K562 (cell line): ENCODE results near the gene NKIRAS1. TPM values are rescaled to one million over a fixed set of nuclear protein-coding genes. Genes with fewer than 3 reads are reported as not detected.
A peak's percentile ranks its signal among the peaks of the same experiment; 100 is the strongest.

Experiments used
- BMI1 ChIP-seq: fragments of 150-350 bp; IDR thresholded peaks from 2 replicates; pipeline ENCODE4 v1.6.1; 2014; ENCODE audit warnings: low read length
- CBX8 ChIP-seq: fragments of 200-600 bp; sonication (generic); IDR thresholded peaks from 2 replicates; pipeline ENCODE4 v1.6.1; 2012; ENCODE audit warnings: borderline replicate concordance, mixed run types, low read depth, mild to moderate bottlenecking, moderate library complexity, mixed read lengths, low read length, control low read depth, inconsistent platforms; ENCODE audit not compliant: poor library complexity, severe bottlenecking; ENCODE audit errors: extremely low read depth
- DIDO1 ChIP-seq: fragments of 450-650 bp; IDR thresholded peaks from 2 replicates; pipeline ENCODE4 v1.6.1; 2016; ENCODE audit warnings: low read depth, missing biosample characterization, missing genetic modification characterization
- JUND ChIP-seq, 2 experiments: IDR thresholded peaks; 2 replicates in 1 of 2; 3 replicates in 1 of 2; pipeline ENCODE4 v1.6.1; 2011; ENCODE audit warnings: borderline replicate concordance in 2 of 2, low read depth in 2 of 2, low read length in 2 of 2, improper control_type of control experiment in 1 of 2, missing biosample characterization in 1 of 2, missing genetic modification characterization in 1 of 2, missing genetic modification reagents in 1 of 2
- KDM1A ChIP-seq, 2 experiments: fragments of 450-650 bp; IDR thresholded peaks; 2 replicates each; pipeline ENCODE4 v1.6.1; 2016; ENCODE audit warnings: mild to moderate bottlenecking in 2 of 2
- MTA1 ChIP-seq: fragments of 450-650 bp; IDR thresholded peaks from 2 replicates; pipeline ENCODE4 v1.6.1; 2017; ENCODE audit warnings: borderline replicate concordance
- NR2C1 ChIP-seq, 2 experiments: fragments of 450-650 bp; IDR thresholded peaks; 2 replicates each; pipeline ENCODE4 v1.6.1; 2017; ENCODE audit warnings: mild to moderate bottlenecking in 2 of 2, antibody characterized with exemption in 1 of 2, inconsistent platforms in 1 of 2, missing compliant biosample characterization in 1 of 2, missing genetic modification characterization in 1 of 2
- PHF8 ChIP-seq: fragments of 200-600 bp; sonication (generic); IDR thresholded peaks from 2 replicates; pipeline ENCODE4 v1.6.1; 2012; ENCODE audit warnings: mixed run types, mild to moderate bottlenecking, inconsistent platforms, low read length, moderate library complexity, borderline replicate concordance
- POLR2A ChIP-seq: fragments of 450-650 bp; conservative IDR thresholded peaks from 2 replicates; pipeline ENCODE4 v1.6.1; 2016
- RHOXF2B ChIP-seq: fragments of 250-450 bp; sonication (Bioruptor Pico); conservative IDR thresholded peaks from 2 replicates; pipeline ENCODE4 v1.5.1; 2021
- YBX1 ChIP-seq: fragments of 450-650 bp; IDR thresholded peaks from 2 replicates; pipeline ENCODE4 v1.7.1; 2016; ENCODE audit warnings: mild to moderate bottlenecking
- ZC3H4 ChIP-seq: sonication (generic); formaldehyde crosslinking; IDR thresholded peaks from 2 replicates; pipeline ENCODE4 v1.9.0; 2021; ENCODE audit warnings: missing genetic modification reagents, borderline replicate concordance
- ZFP30 ChIP-seq: fragments of 250-450 bp; sonication (Bioruptor Pico); IDR thresholded peaks from 2 replicates; pipeline ENCODE4 v1.8.0; 2022; ENCODE audit warnings: moderate library complexity, mild to moderate bottlenecking, inconsistent platforms, borderline replicate concordance
- ZNF232 ChIP-seq: sonication (generic); formaldehyde crosslinking; IDR thresholded peaks from 2 replicates; pipeline ENCODE4 v1.8.0; 2022; ENCODE audit warnings: mild to moderate bottlenecking, missing genetic modification reagents
- ZNF436 ChIP-seq: fragments of 250-450, 450-650 bp; sonication (Bioruptor Pico); formaldehyde crosslinking; IDR thresholded peaks from 2 replicates; pipeline ENCODE4 v1.7.0; 2020; ENCODE audit warnings: mild to moderate bottlenecking
- ZNF695 ChIP-seq: fragments of 450-650 bp; formaldehyde crosslinking; IDR thresholded peaks from 2 replicates; pipeline ENCODE4 v1.4.0; 2020; ENCODE audit warnings: mild to moderate bottlenecking, moderate library complexity
- ZZZ3 ChIP-seq: fragments of 450-650 bp; IDR thresholded peaks from 2 replicates; pipeline ENCODE4 v1.6.1; 2016; ENCODE audit warnings: antibody characterized with exemption, mild to moderate bottlenecking, moderate library complexity
- polyA plus RNA-seq, 8 experiments: library from polyadenylated mRNA; depleted of rRNA in 4 of 8; stranded (reverse) in 5 of 8; unstranded in 3 of 8; fragments of >200 nt; fragmentation: Nextera tagmentation in 2 of 8; fragmentation: Illumina TruSeq in 1 of 8; extraction: Ambion mirVana in 2 of 8; extraction: Trizol in 1 of 8; gene quantifications; 2 replicates each; pipeline versions ENCODE4 v1.2.1 to v1.2.3, GENCODE V29; 2011 to 2014; ENCODE audit warnings: inconsistent platforms in 1 of 8, missing spikeins in 1 of 8
- total RNA-seq, 7 experiments: library from RNA; depleted of rRNA in 6 of 7; stranded (reverse); fragments of >200 nt in 6 of 7; fragmentation: Illumina TruSeq in 2 of 7; extraction: Trizol in 2 of 7; gene quantifications; 2 replicates each; pipeline versions ENCODE4 v1.2.1 to v1.2.3, GENCODE V29; 2011 to 2021; ENCODE audit warnings: low replicate concordance in 1 of 7
- TF ChIP-seq, protein P1 (sequence below): fragments of 150-350 bp; IDR thresholded peaks from 2 replicates; pipeline ENCODE4 v1.6.1; 2014; ENCODE audit warnings: low read depth, mild to moderate bottlenecking, low read length, borderline replicate concordance
- TF ChIP-seq, protein P2 (sequence below): fragments of 450-650 bp; formaldehyde crosslinking; IDR thresholded peaks from 2 replicates; pipeline ENCODE4 v1.4.0; 2020; ENCODE audit warnings: mild to moderate bottlenecking, mixed read lengths
- TF ChIP-seq, protein P3 (sequence below): fragments of 250-450 bp; sonication (Bioruptor Pico); IDR thresholded peaks from 2 replicates; pipeline ENCODE4 v1.8.0; 2021; ENCODE audit warnings: borderline replicate concordance, mild to moderate bottlenecking, moderate library complexity; ENCODE audit not compliant: poor library complexity, severe bottlenecking
- TF ChIP-seq, protein P4 (sequence below): conservative IDR thresholded peaks from 2 replicates; pipeline ENCODE4 v1.6.1; 2011; ENCODE audit warnings: low read depth, mild to moderate bottlenecking, low read length; ENCODE audit not compliant: control insufficient read depth

NKIRAS1 gene
- total and polyA plus RNA-seq, 9 of the 15 experiments (the other 6 are each of a cell fraction or from before 2014, with no cell fraction given) = 5.1 to 10.3 (median 6.3) TPM

DNA sequence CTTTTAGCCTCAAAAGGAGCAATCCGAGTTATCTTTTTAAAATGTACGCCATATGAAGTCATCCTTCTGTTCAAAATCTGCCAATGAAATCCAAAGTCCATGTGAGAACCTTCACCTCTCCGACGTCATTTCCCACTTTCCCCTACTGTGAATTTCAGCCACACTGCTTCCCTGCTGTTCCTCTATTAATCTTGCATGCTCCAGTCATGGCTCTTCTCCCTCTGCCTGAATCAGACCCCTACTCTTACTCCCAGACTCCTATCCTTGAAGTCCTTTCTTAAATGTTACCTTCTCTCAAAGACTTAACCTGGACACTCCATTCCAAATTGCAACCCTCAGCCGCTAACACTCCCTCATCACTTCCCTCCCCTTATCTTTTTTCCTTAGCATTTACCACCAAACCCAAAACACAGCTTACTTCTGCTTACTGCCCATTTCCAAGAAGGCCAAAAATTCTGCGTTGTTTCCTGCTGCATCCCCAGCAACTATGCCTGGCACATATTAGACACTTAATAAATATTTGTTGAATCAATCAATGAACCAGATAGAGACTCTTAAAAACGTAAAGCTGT, 1.2 kb downstream of the NKIRAS1 start (continued):
- TF ChIP-seq CBX8 (no peak), DIDO1 (tag) (no peak), ZZZ3 (no peak), ZFP30 (CRISPR knock-in tag) (no peak), ZC3H4 (CRISPR knock-in tag) (no peak), MTA1 (0 out of 2 replicates have a peak, but pooled peaks have one; percentile 50), ZNF695 (CRISPR knock-in tag) (no peak), JUND (IDR thresholded peaks at IDR 0.05; ENCODE audit: borderline replicate concordance, low read depth, low read length) (peak; percentile 16; the same call in 1 of the 2 replicates), JUND (tag; IDR thresholded peaks at IDR 0.05; ENCODE audit: borderline replicate concordance, low read depth, low read length) (peak; percentile 31; the same call in 1 of the 3 replicates), ZNF436 (no peak), YBX1 (no peak), RHOXF2B (CRISPR knock-in tag) (no peak), PHF8 (no peak), BMI1 (no peak), ZNF232 (no peak), KDM1A (IDR thresholded peaks at IDR 0.05) (peak; percentile 57 to 61; a peak in 3 of 4 replicates), POLR2A (no peak), NR2C1 (IDR thresholded peaks at IDR 0.05) (peak; percentile 39; the same call in 1 of the 2 replicates), NR2C1 (tag; IDR thresholded peaks at IDR 0.05) (no peak)
- TF ChIP-seq, protein P1, sequence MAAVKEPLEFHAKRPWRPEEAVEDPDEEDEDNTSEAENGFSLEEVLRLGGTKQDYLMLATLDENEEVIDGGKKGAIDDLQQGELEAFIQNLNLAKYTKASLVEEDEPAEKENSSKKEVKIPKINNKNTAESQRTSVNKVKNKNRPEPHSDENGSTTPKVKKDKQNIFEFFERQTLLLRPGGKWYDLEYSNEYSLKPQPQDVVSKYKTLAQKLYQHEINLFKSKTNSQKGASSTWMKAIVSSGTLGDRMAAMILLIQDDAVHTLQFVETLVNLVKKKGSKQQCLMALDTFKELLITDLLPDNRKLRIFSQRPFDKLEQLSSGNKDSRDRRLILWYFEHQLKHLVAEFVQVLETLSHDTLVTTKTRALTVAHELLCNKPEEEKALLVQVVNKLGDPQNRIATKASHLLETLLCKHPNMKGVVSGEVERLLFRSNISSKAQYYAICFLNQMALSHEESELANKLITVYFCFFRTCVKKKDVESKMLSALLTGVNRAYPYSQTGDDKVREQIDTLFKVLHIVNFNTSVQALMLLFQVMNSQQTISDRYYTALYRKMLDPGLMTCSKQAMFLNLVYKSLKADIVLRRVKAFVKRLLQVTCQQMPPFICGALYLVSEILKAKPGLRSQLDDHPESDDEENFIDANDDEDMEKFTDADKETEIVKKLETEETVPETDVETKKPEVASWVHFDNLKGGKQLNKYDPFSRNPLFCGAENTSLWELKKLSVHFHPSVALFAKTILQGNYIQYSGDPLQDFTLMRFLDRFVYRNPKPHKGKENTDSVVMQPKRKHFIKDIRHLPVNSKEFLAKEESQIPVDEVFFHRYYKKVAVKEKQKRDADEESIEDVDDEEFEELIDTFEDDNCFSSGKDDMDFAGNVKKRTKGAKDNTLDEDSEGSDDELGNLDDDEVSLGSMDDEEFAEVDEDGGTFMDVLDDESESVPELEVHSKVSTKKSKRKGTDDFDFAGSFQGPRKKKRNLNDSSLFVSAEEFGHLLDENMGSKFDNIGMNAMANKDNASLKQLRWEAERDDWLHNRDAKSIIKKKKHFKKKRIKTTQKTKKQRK = no peak
- TF ChIP-seq, protein P2, sequence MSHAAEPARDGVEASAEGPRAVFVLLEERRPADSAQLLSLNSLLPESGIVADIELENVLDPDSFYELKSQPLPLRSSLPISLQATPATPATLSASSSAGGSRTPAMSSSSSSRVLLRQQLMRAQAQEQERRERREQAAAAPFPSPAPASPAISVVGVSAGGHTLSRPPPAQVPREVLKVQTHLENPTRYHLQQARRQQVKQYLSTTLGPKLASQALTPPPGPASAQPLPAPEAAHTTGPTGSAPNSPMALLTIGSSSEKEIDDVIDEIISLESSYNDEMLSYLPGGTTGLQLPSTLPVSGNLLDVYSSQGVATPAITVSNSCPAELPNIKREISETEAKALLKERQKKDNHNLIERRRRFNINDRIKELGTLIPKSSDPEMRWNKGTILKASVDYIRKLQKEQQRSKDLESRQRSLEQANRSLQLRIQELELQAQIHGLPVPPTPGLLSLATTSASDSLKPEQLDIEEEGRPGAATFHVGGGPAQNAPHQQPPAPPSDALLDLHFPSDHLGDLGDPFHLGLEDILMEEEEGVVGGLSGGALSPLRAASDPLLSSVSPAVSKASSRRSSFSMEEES (CRISPR knock-in tag) = no peak
- TF ChIP-seq, protein P3, sequence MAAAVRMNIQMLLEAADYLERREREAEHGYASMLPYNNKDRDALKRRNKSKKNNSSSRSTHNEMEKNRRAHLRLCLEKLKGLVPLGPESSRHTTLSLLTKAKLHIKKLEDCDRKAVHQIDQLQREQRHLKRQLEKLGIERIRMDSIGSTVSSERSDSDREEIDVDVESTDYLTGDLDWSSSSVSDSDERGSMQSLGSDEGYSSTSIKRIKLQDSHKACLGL (CRISPR knock-in tag) = no peak
- TF ChIP-seq, protein P4, sequence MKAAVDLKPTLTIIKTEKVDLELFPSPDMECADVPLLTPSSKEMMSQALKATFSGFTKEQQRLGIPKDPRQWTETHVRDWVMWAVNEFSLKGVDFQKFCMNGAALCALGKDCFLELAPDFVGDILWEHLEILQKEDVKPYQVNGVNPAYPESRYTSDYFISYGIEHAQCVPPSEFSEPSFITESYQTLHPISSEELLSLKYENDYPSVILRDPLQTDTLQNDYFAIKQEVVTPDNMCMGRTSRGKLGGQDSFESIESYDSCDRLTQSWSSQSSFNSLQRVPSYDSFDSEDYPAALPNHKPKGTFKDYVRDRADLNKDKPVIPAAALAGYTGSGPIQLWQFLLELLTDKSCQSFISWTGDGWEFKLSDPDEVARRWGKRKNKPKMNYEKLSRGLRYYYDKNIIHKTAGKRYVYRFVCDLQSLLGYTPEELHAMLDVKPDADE = no peak
- TF ChIP-seq, all 486 proteins: peak for 62
